GM23338 (cell line): ENCODE measurements around the gene TSHZ3.

Source experiments
- CTCF ChIP-seq, 2 experiments: fragments of 200-600 bp in 1 of 2; sonication (generic) in 1 of 2; conservative IDR thresholded peaks; 2 replicates each; pipeline versions ENCODE4 v1.5.1 to v1.6.1; 2016 to 2017; ENCODE audit warnings: antibody characterized with exemption in 2 of 2, low read depth in 2 of 2, mild to moderate bottlenecking in 2 of 2, moderate library complexity in 1 of 2
- POLR2AphosphoS5 ChIP-seq: IDR thresholded peaks from 2 replicates; pipeline ENCODE4 v1.6.1; 2016; ENCODE audit warnings: antibody characterized with exemption, low read depth

- no peak for TF ChIP-seq POLR2AphosphoS5
- TF ChIP-seq CTCF (conservative IDR thresholded peaks at IDR 0.05; ENCODE audit: low read depth in 2 of 2): no peak
Measured at GRCh38 chr19:31380854-31381253, 31.6 kb upstream of the TSHZ3 start.
